GM12873 (cell line): ENCODE measurements around the gene PCBP2.
A peak's percentile ranks its signal among the peaks of the same experiment; 100 is the strongest.

Experiments
- TF ChIP-seq, protein P1 (sequence below): IDR thresholded peaks from 2 replicates; pipeline ENCODE4 v1.5.1; 2012; ENCODE audit warnings: low read depth, mild to moderate bottlenecking, moderate library complexity, low read length, control low read depth; ENCODE audit not compliant: insufficient read depth; ENCODE audit errors: missing control alignments

The PCBP2 gene

GRCh38 chr12:53451661-53452158, at the start of gene PCBP2:
TSS of gene PCBP2 (plus strand) at chr12:53452102. CDS start at chr12:53454801, 2,699 bp downstream.
- TF ChIP-seq, protein P1, sequence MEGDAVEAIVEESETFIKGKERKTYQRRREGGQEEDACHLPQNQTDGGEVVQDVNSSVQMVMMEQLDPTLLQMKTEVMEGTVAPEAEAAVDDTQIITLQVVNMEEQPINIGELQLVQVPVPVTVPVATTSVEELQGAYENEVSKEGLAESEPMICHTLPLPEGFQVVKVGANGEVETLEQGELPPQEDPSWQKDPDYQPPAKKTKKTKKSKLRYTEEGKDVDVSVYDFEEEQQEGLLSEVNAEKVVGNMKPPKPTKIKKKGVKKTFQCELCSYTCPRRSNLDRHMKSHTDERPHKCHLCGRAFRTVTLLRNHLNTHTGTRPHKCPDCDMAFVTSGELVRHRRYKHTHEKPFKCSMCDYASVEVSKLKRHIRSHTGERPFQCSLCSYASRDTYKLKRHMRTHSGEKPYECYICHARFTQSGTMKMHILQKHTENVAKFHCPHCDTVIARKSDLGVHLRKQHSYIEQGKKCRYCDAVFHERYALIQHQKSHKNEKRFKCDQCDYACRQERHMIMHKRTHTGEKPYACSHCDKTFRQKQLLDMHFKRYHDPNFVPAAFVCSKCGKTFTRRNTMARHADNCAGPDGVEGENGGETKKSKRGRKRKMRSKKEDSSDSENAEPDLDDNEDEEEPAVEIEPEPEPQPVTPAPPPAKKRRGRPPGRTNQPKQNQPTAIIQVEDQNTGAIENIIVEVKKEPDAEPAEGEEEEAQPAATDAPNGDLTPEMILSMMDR = peak; percentile 84

DNA sequence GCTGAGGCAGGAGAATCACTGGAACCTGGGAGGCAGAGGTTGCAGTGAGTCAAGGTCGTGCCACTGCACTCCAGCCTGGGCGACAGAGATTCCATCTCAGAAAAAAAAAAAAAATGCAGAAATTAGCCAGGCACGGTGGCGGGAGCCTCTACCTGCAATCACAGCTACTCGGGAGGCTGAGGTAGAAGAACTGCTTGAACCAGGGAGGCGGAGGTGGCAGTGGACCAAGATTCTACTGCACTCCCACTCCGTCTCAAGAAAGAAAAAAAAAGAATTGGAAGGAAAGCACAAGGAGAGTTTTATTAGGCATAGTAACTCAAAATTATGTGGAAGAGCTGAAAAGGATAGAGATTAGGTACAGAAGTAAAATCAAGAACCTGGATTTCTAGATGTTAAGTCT, 49.0 kb upstream of the PCBP2 start:
- TF ChIP-seq, protein P1 = no peak

DNA sequence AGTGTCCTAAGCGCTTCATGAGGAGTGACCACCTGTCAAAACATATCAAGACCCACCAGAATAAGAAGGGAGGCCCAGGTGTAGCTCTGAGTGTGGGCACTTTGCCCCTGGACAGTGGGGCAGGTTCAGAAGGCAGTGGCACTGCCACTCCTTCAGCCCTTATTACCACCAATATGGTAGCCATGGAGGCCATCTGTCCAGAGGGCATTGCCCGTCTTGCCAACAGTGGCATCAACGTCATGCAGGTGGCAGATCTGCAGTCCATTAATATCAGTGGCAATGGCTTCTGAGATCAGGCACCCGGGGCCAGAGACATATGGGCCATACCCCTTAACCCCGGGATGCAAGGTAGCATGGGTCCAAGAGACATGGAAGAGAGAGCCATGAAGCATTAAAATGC, 41.0 kb upstream of the PCBP2 start:
- TF ChIP-seq, protein P1 = no peak

DNA sequence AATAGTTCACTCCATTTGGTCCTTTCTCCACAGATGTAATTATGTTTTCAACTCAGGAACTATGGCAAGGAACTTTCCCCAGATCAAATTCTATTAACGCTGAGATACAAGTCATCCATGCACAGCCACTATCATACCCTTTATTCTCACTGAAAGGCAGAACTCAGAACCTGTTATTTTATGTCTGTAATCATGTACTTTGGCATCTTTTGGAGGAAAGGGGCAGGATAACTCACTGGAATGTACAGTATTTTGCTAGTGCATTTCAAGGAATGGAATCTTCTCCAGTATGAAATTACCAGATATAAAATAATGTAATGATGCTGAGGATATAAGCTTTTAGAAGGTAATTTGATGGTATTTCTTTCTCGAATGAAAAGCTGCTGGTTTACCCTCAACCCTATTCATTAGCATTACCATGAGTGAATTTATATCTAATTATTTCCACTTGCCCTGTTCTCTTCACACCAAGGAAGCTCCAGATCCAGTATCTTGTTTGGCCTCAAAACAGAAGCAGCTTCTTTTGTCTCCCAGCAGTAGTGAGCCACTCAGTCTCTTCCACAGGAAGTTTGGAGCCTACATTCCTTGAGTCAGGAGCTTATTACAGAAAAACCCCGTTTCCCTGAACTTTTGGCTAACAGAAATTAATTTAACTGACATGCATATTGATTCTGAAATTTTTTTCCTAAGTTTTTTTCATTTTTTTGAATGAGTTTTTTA, 38.3 kb upstream of the PCBP2 start:
- TF ChIP-seq, protein P1 = no peak

DNA sequence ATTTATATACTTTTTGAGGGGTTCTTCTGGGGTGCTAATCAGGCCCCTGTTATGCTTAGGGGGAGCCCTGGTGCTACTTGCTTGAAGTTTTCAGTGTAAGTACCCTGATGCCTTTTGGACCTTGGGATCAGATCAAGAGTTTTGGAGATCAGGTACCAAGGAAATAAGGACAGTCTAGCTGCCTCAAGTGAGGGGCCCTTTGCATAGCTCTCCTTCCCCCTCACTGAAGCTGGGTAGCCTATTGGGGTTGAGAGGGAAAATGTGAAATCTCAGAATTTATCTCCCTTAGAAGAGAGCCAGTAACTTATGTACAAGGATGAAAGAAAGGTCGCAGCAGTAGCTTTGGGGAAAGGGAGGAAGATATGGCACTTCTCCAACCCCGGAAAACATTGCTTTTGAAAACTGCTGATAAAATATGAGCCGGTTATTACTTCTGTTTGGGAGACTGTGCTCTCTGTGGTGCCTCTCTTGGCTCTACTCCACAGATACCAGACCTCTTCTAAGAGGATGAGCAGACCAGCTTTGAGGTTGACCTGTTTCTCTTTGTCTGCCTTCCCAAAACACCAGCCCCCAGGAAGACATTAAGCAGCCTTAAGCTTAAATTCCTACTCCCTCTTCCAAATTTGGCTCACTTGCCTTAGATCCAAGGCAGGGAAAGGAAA, 37.0 kb upstream of the PCBP2 start:
- TF ChIP-seq, protein P1 = no peak

- TF ChIP-seq, protein P1 = no peak
These were observed 33.7 kb upstream of the PCBP2 start for GRCh38 chr12:53418221-53418620.

DNA sequence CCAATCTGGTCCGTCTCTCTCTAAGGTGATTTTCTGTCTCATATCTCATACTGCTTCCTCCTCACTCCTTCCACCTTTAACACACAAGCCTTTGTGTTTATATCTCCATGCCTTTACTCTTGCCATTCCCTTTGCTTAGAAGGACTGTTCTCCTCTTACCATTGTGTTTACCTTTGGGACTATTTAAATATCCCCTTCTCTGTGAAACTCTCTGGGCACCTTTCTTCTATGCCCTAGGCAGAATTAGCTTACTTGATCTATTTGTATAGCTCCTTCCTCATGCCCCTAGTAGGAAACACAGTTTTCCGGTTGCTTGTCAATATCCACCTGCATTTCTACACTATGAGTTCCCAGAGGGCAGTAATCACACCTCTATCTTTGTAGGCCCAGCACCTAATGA, 32.1 kb upstream of the PCBP2 start:
- TF ChIP-seq, protein P1 = no peak
